Inferior parietal cortex (tissue), 1 donor: Measurements from ENCODE around the gene CXCL12.

Source experiments
- DNase-seq: peaks from one replicate; pipeline ENCODE4 v3.0.0-alpha.2; 2016; ENCODE audit errors: extremely low spot score

Gene CXCL12

DNA sequence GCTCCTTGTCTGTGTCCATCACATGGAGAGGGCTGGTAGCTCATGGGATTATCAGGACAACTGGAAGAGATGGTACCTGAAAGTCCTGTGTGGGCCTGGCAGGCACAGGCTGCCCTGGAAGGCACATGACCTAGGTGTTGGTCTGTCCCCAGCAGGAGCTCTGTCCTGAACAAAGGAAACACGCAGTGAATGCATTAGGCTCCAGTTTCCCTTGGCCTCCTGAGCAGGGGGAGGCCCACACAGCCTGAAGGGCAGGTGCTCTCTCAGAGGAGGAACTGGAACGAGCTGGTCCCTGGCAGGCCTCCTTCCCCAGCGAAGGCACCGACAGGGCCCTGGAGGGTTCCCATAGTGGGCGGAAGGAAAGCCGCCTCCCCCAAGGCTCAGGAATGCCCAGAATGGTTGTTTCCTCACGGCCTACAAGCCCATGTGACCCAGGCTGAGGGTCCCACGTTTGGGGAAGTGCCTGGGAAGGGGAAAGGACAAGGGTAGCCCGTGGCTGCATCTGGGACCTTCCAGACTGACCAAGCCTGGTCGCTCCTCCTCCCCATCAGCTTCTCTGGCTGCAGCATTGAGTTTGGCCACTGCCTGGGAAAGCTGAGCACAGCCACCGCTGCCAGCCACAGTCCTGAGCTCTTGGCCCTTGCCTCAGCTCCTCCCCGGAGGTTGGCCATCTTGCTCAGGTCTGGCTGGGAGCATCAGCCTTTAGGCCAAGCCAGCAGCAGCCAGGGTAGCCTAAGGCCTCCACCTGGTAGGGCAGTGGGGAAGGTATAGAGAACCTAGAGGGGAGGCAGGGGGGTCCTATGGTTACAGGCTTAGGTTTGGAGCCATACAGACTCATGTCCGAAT, 21.8 kb downstream of the CXCL12 start:
- DNase-seq: no peak

DNA sequence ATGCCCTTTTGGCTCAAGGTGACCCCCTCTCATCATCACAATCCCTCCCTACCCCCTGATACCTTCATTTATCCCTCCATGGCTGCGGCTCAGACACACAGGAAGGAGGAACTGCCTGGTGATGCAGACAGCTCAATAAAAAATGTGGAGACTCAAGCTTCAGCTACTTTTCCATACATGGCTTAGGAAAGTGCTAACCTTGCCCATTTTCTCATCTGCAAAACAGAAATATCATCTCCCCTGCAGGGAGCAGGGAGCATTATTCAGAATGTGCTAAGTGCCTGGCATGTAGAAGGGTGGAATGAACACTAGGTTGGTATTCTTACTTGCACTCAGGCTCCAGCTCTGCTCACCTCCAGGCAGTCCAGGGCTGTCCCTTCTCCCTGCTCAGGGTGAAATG, 23.8 kb downstream of the CXCL12 start:
- no peak for DNase-seq

DNA sequence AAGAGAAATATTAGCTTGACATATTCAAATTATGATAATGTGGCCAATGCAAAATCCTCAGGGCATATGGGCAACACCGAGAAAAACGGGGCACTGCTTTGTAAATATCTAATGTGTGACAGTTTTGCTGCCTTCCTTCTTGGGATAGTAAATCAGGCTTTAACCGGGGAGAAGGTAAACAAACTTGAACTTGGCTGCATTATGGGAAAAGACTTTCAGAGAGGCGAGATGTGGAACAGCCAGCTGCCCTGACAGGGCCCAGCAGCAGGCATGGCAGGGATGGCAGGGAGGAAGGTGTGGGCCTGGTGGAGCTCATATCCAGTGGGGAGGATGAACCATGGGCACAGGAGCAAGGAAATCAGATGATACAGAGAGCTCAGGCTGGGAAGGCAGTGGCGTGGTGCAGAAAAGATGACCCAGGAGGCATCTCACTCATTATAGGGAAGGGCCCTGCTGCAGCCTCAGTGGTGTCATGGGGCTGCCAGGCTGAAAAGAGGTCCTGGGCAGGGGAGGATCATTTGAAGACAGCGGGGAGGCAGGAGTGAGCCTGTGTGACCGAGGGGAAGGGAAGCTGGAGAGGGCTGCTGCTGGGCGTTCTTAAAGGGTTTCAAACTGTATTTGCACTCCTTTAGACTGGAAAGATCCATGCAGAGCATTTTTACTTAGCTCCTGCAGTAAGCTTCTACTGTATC, 26.7 kb downstream of the CXCL12 start:
- DNase-seq: no peak

DNA sequence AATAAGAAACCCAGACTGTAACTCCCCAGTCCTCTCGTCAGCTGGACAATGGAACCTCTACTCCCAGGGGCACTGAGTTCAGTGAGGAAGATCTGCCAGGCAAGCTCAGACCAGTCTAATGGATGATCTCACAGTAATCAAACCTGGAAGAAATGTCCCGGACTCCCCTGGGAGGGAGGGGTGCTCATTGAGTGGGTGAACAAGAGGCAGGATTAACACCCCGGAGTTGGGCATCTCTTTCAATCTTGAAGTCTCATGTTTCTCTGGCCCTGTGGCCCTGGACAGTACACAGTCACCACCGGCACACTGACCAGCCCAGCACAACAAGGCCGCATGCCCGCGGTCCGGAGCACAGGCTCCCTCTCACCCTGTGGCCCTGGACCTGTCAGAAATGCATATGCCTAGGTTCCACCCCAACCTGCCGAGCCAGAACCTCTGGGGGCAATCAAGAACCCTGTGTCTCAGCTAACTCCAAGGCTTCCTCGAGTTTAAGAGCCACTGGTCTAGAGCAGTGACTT, 27.8 kb downstream of the CXCL12 start:
- DNase-seq: no peak

DNA sequence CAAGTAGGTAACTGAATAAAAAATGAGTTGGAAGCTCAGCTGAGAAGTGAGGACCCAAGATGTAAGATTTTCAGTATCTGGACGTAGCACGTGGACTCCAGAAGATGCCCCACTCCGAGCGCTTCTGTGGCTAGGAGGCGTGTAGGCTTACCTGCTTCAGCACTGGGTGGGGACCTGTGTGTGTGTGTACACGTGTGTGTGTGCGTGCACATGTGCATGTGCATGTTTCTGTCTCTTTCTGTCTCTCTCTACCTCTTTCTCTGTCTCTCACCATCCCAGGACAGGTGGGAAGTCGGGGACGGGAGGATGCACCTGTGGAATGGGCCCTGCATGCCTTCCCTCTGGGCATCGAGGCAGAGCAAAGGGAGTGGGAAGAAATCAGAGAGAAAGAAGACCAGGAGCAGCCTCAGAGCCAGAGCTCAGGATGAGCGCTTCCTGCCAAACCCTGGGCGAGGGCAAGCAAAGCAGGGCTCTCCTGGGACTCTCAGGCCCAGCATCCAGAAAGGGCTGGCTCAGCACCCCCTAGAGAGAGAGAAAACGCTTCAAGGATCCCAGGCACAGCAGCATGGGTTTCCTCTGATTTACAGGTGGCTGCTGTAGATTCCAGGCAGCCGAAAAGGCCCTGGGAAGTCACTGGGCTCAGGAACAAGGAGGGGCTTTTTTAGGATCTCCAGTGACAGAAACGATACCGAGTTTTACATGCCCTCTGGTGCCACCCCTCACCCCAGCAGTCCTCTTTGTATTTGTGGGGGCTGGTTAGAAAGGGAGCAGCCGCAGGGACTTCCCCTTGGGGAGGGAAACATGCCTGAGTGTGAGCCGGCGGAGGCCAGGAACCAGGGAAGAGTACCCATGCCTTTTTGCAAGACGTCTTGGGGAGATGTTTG, 28.5 kb downstream of the CXCL12 start:
- no peak for DNase-seq

GRCh38 chr10:44355630-44356029, 29.3 kb downstream of the CXCL12 start:
- no peak for DNase-seq

DNA sequence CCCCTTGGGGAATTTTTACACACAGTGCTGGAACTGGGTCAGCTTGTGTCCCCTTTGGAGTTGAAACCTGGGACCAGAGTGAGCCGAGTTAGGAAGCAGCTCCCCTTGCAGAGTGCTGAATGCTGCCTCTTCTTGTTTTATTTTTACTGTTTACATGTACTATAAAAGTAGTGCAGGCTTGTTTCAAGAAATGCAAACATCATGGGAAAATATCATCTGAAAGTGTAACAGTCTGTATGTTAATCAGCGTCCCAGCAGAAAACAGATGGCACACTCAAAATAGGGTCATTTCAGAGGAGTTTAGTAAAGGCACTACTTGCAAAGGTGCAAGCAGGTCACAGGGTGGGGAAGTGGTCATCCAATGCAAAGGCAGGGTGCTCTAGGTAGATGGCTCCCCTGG, 30.1 kb downstream of the CXCL12 start:
- DNase-seq: no peak

- no peak for DNase-seq
These were observed 31.2 kb downstream of the CXCL12 start for GRCh38 chr10:44353721-44354120.

DNA sequence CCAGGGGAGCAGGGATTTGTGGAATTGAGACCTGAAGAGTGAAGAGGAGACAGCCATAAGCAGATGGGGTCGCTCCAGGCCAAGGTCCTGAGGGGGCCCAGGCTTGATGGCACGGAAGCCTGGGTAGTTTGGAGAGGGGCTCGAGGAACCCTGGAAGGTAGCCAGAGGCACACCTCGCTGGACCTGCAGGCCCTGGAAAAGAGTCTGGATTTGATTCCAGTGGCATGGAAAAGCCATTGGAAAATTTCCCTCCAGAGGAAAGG, 31.8 kb downstream of the CXCL12 start:
- no peak for DNase-seq

DNA sequence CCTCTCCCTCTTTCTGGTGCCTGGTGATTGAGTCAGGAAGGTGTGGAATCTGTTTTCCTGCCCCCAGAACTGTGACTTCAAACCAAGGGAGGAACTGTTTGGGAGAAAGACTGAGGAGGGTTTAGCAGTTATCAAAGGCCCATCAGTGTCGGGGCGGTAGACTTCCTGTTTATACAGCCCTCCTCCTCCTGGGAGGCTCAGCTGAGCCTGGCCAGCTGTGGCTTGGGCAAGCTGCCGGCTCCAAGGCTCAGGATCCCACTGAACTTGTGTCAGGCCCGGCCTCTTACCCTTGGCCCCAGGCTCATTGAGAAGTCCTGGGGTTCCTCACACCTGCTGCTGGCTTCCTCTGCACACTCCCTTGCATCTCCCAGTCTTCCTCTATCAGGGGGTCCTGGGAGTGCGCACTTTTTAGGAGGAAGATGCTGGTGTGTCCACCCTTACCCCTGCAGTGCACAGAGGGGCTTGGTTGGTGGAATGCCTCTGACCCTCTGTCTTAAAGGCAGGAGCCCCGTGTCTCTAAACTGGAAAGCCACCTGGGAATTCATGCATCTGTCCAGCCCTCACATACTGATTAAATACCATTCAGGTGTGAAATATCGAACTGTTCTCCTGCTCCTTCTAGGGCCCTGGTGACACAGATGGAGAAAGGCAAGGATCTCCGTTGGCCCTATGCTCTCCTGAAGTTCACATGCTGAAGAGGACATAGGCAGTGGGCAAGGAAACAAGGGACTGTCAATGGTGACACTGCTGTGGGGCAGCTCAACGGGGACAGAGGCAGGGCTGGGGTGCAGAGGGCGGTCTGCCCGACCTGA, 32.4 kb downstream of the CXCL12 start:
- DNase-seq: no peak

GRCh38 chr10:44348496-44348895, 36.4 kb downstream of the CXCL12 start:
- DNase-seq: no peak

DNA sequence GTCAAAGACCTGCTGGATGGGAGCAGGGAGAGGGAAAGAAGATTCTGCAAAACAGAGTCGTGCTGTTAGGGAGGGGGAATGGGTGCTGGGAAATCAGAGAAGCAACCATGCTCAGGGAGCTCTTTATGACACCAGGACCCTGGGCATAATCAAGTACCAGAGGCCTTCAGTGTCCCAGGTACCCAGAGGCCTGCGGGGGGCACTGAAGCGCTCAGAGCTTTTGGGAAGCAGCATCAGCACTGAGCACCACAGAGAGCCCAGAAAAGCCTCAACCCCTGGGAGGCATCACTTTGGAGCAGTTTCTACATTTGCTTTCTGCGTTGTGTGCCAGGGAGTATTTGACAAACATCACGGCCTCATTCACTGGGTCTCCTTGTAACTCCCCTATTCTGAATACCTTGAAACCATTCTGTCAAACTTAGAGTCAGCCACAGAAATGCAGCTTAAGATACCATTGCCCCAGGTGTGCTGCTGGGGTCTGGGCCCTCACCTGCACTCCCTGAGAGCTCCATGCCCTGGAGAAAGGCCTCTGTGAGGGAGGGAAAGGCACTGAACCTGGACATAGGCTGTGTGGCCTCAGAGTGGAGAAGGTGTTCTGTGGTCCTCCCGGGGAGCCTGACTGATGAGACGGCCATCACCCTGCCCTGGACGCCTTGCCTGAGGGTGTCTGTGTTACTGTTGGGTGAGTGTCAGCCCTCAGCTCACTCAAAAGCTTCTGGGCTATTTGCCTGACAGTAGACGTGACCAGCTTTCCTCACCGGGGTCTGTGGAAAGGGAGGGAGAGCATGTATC, 37.1 kb downstream of the CXCL12 start:
- DNase-seq: no peak

DNA sequence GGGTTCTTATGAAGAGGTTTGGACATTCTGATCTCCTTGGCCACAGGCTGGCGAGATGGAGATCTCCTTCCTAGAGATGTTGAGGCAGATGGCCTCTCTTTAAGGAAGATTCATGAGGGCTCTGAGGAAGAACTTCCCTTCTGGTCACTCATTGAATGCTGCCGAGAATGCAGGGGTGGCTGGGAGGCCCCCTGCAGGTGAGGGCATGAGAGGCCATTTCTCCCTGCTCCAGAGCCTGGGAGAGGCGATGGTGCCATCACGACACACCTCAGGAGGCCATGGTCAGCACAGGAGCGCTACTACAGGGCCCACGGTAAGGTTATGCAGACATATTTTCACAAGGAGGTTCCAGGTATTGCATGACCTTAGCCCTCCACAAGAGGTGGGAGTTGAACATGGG, 40.2 kb downstream of the CXCL12 start:
- DNase-seq: no peak

GRCh38 chr10:44343843-44344242, 41.1 kb downstream of the CXCL12 start:
- no peak for DNase-seq

DNA sequence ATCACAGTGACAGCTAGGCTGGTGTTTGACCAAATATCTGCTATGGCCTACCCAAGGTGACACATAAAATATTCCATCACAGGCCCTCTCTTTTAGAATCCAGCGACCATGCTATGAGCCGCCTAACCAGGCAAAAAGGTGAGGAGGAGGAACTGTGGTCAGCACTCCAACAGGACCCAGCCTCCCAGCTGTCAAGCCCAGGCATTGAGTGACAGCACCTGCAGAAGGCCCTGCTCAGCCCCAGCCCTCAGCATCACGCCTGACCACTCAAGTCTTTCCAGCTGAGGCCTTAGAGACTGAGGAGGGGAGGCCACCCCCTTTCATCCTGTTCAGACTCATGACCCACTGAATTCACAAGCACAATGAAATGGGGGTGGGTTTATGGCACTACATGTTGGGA, 43.0 kb downstream of the CXCL12 start:
- DNase-seq: no peak

DNA sequence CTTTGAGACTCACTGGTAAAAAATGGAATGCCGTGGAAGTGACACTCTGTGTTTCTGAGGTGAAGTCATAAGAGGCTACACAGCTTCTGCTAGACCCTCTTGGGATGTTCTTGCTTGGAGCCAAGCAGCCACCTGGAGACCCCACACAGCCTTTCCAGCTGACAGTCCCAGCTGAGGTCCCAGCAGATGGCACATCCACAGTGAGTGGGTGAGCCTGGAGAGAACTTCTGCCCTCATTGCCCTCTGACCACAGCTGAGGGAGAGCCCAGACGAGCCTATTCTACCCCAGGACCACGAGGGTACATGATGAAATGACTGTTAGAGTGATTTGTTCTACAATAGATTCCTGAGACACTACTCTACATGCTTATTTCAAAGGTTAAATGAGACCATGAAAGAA, 44.3 kb downstream of the CXCL12 start:
- DNase-seq: no peak

DNA sequence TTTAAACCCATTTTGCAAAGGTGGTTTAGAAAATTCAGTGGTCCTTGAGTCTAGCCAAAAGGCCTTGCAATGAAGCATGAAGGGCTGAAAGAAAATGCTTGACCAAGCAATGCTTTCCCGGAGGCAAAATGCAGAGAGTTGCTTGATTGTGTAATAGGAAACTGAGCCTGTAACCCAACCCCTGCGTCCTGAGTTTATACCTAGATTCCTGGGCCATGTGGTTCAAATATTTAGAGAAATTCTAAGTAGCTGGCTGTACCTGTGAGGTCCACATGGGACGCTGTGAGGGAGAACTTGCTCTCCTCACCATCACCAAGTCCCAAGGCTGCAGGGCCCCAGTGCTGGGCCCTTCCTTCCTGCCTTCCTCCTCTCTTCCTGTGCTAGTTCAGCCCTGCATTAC, 45.7 kb downstream of the CXCL12 start:
- no peak for DNase-seq

DNA sequence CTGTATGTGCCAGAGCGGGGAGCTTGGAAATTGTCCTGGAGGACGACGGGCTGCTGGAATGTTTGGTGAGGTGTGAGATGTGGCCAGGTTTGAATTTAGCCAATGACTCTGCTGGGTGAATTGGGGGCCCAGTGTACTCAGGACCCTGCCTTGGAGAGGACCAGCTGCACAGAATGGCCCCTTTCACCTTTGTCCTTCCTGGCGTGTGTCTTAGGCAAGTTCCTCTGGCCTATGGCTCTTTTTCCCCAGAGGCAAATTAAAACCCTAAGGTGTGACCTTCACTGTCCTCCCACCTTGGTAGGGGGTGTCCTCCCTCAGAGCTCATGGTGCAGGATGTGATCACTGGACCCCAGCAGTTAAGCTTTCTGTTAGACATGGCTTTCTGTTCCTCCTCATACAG, 47.8 kb downstream of the CXCL12 start:
- DNase-seq: no peak

GRCh38 chr10:44335330-44336021, 49.4 kb downstream of the CXCL12 start:
- DNase-seq: peak; percentile 20

DNA sequence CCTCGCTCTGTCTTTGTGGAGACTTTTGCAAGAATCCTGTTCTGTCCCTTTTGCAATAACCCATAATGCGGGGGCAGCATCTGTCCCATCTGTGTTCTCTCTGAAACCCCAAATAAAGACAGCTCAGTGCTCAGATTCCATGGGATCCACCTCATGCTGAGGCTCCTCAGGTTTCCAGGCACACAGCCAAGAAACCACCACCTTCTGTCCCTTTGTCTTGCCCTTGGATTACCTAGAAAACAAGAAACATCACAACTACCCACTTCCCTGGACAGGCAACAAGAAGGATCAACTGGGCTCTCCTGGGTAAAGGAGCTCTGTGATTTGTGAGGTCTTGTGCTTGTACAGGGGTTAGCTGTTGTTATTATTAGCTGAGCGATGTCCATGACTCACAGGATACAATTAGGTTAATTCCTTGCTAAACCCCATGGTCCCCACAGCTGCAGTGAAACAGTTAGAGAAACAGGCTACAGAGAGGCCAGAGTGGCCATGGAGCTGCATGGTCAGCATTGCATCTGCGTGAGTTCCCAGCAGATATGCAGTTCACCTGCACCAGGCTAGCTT, 50.2 kb downstream of the CXCL12 start:
- DNase-seq: peak; percentile 25
